Limb (tissue), 2 donors: Measurements from ENCODE around the gene SCO2.

ENCODE experiments used
- DNase-seq, 2 donors: peaks; one replicate each; pipeline ENCODE4 v3.0.0-alpha.2; 2016; ENCODE audit errors: extremely low spot score in 2 of 2

SCO2 gene, protein sequence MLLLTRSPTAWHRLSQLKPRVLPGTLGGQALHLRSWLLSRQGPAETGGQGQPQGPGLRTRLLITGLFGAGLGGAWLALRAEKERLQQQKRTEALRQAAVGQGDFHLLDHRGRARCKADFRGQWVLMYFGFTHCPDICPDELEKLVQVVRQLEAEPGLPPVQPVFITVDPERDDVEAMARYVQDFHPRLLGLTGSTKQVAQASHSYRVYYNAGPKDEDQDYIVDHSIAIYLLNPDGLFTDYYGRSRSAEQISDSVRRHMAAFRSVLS

DNA sequence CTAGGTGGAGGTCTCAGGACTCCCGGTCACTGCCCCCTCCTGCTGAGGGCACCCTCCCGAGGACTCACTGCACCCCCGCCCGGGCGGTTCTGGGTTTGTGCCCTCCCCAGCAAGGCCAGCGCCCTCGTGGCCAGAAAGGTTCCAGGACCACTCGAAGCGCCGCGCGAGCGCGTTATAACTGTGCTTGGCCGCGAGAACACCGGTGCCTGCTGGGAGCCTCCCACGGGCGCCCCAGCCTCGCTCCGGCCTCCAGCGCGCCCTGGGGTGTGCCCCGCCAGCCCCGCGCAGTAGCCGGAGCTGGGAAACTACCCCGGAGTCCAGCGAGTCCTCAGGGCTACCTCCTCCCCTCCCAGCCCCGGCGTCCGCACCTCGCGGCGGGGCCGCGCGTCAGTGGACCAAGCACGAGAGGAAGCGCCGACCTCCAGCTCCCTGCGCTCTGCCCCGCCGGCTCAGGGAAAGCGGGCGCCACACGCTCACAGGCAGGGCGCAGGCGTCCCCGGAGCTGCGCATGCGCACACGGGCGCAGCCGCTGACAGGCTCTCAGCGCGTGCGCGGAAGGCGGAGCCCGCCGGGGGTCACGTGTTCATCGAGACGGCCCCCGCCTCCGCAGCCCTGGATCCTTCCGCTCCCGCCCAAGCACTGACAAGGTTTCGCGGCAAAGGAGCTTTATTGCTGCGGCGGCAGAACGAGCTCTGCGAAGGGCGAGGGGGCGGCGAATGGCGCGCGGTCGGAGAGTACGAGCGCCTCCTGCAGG, at the start of gene SCO2:
SCO2 (minus strand) TSS at position 495 of the 754 bp plus-strand sequence. CDS start 1,187 bp downstream, outside the sequence.
- peak; percentile 98 to 99 for DNase-seq

DNA sequence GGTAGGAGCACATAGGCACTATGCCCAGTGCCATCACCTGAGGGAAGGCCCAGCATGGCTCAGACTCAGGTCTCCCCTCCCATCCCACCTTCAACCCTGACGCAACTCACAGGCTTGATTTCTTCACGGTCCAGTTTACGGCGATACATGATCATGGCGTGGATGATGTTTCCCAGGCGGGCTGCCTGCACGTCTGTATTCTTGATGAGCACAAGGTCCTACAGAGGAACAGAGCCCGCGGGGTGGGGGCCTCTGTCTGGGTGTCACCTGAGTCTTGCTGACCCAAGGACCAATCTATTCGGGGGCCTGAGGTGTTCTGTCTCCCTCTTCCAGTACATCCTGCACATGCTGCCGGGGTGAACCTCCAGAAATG, 49.0 kb upstream of the SCO2 start:
- no peak for DNase-seq

DNA sequence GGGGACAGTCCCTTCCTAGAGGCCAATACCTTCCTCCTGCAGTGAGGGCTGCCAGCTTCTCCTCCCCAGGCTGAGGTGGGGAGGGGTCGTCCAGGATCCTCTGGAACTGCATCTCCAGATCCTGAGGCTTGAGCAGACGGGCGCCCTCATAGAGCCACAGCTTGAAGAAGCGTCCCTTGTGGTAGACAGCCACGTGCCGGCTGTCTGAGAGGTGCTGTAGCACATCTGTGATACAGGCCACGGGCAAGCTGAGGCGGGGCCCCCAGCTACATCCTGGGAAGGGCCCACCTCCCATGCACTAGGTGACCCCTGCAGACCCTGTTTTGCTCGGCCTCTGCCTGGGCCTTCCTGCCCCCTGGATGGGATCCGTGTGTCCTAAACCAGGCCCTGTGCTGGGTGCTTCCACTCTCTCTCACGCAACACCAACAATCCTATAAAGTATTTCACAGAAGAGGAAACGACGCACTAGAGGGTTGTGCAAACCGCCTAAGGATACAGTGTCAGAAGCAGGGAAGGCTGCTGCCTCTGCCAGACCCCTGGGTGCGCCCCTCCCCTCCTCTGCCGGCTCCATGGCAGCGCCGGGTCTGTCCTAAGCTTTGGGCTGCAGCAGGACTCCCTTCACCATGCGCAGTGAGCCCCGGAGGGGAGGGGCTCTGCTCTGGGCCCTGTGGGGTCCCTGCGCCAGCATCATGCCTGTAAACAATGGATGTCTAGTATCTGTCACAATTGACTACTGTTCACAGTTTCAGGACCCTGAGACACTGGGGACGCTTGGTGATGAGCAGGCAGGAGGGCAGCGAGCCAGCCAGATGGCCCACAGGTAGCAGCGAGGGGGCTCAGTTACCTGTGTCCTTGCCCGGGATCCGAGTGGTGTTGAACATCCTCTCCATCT, 48.3 kb upstream of the SCO2 start:
- no peak for DNase-seq

DNA sequence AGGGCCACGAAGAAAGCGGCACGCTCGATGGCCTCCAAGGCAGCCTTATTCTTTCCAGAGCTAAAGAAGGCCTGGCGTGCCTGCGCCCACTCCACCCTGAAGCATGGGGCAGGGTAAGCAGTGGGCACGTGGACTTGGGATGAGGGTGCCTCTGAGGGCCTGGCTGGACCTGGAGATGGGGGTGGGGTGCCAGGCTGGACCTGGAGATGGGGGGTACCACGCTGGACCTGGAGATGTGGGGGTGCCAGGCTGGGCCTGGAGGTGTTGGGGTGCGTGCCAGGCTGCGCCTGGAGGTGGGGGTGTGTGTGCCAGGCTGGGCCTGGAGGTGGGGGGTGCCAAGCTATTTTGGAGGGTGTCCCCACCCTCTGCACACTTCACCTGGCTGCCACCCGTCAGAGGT, 47.6 kb upstream of the SCO2 start:
- no peak for DNase-seq

DNA sequence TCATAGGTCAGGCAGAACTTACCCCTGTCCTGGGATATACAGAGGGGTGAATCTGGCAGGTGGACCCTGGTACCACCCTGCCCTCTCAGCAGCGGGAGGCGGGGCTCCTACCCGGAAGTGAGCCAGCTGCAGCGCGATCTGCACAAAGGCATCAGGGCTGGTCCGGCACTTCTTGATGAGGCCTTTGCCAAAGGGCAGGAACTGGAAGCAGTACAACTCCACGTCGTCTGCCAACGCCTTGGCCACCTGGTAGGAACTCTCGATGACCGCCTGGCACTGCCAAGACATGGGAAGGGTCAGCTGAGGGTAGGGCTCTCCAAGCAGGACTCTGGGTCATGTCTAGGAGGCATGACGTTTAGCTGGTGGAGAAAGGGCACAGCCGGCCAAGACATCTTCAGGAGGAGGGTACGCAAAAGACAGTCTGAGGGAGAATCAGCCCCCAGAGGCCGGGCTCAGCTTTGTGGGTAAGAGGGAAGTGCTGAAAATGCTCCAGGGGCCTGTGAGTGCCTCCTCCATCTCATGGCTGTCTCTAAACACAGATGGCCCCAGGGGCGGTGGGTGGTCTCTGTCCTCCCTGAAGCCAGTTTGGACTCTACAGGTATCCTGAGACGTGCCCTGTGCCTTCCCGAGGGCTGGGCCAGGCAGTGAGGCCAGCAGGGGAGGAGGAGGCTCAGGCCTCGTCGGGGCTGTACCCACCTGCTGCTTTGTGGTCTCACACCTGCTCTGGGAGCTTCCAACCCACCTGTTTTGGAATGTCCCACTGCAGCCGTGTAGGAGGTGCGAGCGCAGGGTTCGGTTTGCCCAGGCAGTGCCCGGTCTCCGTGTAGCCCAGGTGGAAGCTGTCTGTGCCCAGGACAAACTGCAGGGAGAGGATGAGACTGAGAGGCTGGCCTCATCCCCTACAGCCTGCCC, 46.1 kb upstream of the SCO2 start:
- DNase-seq = no peak

DNA sequence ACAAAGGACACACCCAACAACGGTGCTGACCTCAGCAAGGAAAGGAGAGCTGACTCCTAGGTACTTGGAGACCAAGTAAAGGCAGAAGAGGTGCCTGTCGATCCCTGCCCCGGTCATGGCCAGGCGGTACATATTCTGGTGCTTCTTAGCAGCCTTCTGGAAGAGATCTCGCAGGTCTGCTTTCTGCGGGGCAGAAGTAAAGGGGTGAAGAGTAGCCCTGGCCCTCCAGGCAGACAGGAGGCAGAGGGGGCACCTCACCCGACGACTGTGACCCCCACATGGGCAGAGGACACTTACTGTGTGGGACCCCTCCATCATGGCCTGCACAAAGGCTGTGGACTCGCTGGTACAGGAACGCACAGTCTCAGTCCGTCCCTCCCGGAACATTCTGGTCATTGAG, 45.5 kb upstream of the SCO2 start:
- no peak for DNase-seq

DNA sequence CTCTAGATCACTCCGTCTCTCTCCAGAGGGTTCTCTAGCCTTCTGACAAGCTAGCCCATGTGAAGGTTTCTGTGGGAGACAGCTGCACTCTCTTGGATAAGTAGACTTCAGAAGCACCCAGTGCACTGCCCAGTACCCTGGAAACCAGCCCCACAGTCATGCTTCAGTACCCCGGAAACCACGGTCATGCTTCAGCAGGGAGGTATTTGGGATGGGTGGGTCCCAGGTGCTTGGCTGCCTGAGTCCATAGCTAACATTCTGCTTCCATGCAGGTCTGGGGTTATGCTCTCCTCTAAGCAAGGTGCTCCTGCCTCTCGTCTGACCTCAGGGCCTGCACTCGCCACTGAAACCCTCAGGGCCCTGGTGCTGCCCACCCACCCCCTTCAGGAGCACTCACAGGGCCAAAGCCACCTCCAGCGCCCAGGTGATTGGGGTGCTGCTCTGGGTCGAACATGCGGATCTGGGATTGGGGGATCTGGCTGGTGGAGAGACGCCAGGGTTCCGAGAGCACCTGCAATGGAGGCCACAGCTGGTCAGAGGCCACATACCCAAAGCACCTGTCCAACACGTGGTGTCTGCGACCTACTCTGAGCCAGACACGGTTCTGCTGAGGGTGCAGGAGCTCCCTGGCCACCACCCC, 44.6 kb upstream of the SCO2 start:
- no peak for DNase-seq

DNA sequence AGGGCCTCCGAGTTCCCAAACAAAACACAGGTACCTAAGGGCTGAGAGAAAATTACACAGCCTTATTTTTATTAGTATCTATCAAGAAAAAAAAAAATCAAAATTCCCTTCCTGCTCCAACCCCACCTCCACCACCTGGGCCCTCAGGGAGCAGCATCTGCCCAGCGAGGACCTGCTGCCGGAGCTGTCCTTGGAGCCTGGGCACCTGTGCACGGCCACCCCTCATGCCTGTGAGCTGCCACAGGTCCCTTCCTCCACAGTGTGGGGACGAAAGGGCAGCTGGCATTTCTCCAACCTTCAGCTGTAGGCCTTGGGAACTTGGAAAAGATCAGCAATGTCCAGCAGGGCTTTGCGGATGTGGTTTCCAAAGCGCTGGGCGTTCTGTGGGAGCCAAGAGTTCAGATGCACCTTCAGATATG, 43.7 kb upstream of the SCO2 start:
- DNase-seq = no peak

DNA sequence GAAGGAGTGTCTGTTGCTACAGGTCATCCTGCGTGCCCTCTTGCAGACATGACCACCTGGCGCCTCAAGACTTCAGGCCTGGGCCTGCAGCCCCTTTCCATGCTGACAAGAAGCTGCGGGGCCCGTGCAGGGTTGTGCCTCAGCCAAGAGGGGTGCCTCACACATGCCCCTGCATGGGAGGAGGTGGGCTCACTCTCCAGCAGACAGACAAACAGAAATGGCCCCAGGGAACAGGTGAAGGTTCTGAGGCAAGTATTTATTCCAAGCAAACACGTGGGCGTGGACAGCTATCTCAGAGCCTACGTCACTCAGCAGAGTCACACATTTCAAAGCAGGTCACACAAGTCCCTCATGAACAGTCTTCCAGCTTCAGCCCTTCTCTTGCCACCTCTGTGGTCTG, 43.2 kb upstream of the SCO2 start:
- no peak for DNase-seq

DNA sequence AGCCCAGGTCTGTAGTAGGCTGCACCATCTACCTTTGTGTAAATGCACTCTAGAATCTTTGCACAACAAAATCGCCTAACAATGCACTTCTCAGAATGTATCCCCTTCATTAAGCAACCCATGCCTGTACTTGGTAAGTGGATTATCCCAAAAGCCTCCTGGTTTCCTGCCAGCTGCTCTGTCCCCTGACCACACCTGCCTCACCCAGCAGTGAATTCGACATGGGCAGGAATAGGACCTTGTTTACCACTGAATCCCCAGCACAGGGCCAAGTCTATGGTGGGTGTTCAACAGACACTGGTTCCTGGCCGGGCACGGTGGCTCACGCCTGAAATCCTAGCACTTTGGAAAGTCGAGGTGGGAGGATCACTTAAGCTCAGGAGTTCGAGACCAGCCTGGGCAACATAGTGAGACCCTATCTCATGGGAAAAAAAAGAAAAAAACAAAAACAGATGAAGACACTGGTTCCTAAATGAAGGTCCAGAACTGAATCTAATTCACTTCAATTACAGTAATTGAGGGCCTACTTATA, 42.4 kb upstream of the SCO2 start:
- DNase-seq = no peak

DNA sequence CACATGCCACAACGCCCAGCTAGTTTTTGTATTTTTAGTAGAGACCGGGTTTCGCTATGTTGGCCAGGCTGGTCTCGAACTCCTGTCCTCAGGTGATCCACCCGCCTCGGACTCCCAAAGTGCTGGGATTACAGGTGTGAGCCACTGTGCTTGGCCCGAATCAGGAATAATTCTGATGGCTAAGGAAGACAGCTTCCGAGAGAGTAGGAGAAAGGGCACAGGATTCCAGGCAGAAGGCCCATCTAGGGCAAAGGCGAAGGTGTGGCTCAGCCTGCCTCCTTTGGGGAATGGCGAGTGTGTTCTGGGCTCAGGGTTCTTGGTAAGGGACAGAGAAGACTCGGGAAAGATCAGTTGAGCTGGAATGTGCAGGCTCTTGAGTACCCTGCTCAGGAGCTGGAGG, 38.9 kb upstream of the SCO2 start:
- no peak for DNase-seq

DNA sequence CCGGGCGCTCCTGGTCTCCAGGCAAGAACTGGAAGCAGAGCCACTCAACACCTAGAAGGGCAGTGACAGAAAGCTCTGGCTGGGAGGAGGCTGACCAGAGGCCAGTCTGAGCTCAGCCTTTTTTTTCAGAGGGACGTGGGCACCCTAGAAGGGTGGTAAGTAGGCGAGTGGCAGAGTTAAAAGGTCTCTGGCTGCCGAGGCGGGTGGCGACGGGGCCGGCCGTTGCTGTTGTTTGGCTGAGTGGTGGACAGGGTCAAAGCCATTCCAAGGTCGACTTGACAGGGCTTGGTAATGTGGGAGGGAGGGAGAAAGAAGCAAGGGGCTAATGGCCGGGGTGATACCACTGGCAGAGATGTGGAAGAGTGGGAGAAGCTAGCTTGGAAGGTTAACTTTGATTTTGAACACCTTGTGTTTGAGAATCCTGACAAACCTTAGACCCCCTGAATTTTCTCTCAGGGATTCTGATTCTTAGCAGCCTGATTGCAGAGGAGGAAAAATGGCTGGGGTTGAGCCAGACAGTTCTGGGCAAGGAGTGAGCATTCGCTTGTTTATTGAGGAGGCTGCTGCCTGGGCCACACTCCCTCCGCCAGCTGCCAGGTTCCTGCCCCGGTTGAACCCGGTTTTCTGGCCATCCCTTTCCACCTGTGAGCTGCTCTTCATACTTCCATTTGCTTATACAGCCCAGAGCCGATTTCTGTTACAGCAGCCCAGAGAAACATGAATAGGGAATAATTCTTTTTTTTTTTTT, 38.2 kb upstream of the SCO2 start:
- DNase-seq = no peak

DNA sequence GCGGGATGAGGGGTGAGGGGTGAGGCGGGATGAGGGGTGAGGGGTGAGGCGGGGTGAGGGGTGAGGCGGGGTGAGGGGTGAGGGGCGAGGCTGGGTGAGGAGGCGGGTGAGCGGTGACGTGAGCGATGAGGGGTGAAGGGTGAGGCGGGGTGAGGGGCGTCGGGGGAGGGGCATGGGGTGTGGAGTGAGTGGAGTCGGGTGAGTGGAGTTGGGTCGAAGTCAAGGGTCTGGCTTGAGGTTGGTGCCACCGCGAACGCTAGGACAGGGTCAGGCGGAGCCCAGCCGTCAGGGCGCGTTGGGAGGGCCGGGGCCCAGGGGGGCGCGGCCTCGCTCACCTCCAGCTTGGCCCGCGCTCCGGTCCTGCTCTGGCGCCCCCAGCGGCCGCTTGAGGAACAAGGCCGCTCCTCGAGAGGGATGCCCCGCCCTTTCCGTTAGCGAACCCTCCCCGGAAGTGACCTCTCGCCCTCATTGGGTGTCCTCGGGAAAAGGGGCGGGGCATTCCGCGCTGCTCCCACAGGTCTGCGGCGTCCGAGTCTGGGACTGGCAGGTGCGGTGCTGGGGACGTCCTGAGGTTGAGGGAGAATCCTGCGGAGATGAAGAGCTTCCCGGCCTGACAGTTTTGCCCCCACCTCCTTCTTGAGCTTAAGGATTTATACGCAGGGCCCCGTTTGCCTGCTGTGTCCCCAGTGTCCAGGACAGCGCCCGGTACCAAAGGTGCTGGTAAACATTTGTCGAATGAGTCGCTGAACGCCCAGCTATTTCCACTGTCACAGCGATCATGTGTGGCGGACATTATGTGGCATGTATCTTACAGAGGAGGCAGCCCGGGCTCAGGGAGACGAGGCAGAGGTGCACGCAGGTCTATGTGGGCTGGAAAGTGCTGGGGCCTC, 37.4 kb upstream of the SCO2 start, which contains the start of gene SYCE3:
SYCE3 (minus strand) TSS at position 397 of the 890 bp plus-strand sequence. CDS start 6,514 bp downstream, outside the sequence.
- DNase-seq = peak; percentile 92 to 96

DNA sequence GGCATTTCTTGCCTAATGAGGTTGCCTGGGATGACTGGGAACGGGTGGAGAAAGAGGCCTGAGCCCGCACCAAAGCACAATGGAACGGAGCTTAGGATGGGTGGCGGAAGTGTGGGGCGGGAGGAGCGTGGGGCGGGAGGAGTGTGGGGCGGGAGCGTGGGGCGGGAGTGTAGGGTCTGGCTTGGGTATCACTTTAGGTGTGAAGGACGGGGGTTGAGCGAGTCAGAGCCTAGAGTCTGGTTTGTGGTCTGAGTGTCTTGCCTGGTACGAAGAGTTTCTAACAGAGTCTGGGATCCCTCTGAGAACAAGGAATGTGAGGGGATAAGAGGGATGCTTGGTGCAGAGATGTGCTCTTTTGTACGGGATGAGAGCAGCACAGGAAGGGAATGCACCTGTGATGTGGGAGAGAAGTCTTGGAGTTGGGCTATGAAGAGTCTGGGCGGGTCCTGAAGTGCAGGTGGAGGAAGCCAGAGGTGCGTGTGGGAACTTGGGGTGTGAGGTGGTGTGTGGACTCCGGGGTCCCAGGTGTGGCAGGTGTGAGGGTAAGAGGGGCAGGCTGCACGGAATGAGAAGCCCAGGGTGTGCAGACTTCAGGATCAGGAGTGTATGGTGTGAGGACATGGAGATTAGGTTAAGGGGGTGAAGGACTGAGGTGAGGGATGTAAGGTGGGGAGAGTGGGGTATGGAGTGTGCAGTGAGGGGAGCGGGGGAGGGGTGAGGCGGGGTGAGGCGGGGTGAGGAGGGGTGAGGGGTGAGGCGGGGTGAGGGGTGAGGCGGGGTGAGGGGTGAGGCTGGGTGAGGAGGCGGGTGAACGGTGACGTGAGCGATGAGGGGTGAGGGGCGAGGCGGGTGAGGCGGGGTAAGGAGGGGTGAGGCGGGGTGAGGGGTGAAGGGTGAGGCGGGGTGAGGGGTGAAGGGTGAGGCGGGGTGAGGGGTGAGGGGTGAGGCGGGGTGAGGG, 36.3 kb upstream of the SCO2 start:
- DNase-seq = no peak

DNA sequence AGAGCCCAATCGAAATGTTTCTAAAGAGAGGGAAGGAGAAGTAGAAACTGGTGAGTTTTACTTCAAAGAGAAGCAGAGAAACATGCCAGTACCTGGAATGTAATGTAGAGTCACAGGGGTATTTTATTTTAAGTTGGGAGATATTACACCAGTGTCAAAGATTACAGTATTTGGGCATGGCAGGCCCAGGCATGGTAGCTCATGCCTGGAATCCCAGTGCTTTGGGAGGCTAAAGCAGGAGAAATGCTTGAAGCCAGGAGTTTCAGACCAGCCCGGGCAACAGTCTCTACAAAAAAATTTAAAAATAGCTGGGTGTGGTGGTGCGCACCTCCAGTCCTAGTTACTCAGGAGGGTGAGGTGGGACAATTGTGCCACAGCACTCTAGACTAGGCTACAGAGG, 34.6 kb upstream of the SCO2 start:
- no peak for DNase-seq

DNA sequence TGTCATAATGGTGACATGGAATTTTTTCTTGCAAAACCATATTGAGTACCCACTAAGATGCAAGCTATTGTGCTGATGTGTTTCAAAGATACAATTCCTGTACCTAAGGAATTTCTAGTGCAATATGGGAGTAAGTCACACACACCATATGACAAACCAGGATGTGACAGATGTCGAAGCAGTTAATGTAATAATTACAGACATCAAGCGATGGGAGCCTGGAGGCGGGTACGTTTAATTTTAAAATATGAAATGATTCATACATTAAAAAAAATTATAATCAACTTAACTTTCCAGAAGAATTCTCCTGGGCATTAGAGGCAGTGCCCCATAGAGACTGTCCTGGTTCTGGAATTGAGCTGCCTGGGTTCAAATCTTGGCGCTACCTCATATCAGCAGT, 31.3 kb upstream of the SCO2 start:
- no peak for DNase-seq

DNA sequence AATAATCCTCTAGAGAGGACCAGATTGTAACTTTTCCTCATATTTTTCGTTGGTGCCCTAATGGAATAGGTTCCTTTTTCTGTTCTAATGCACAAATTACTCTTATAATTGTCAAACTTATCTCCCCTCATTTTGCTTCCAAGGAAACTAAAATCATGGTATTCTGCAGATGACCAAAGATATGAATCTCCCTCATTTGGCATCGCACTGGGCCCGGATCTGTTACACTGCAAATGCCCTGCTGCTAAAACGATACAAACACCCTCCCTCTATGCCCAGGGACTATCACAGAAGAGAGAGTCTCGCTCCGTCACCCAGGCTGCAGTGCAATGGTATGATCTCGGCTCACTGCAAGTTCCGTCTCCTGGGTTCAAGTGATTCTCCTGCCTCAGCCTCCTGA, 27.9 kb upstream of the SCO2 start:
- no peak for DNase-seq
